Stimulated activated CD8-positive, alpha-beta memory T cell treated with anti-CD3 and anti-CD28 coated beads, Interleukin-15, amount 100 ng/mL, for 48 hours (primary cell): ENCODE measurements around the gene GJB4.
"Not testable (repeated sequence)": the region's sequence is repeated elsewhere in the genome, so short reads cannot be mapped to it uniquely, and the experiment has no call there.

Source experiments
- DNase-seq, 2 donors: peaks; one replicate each; pipeline ENCODE4 v3.0.0-alpha.2; 2020; ENCODE audit warnings: low read depth in 2 of 2

The GJB4 gene

GRCh38 chr1:34759503-34760357 lies at the start of gene GJB4:
Gene GJB4 (plus strand): TSS chr1:34759740. CDS start chr1:34761255, 1,515 bp downstream.
- no peak for DNase-seq

GRCh38 chr1:34710812-34711211 lies 48.7 kb upstream of the GJB4 start:
- DNase-seq, result no peak

GRCh38 chr1:34711485-34711884 lies 48.1 kb upstream of the GJB4 start:
- DNase-seq, result no peak

GRCh38 chr1:34712007-34712688 lies 47.4 kb upstream of the GJB4 start:
- no peak for DNase-seq

- DNase-seq, result no peak
These were observed 46.1 kb upstream of the GJB4 start for GRCh38 chr1:34713443-34713842.

- DNase-seq, result no peak
These were observed 45.2 kb upstream of the GJB4 start for GRCh38 chr1:34714386-34714785.

GRCh38 chr1:34715139-34715538 lies 44.4 kb upstream of the GJB4 start:
- DNase-seq, result no peak

GRCh38 chr1:34721241-34721640 lies 38.3 kb upstream of the GJB4 start:
- no peak for DNase-seq

GRCh38 chr1:34721646-34722355 lies 37.7 kb upstream of the GJB4 start:
- no peak for DNase-seq

- no peak for DNase-seq
These were observed 32.7 kb upstream of the GJB4 start for GRCh38 chr1:34726861-34727260.

- no peak for DNase-seq
These were observed 29.1 kb upstream of the GJB4 start for GRCh38 chr1:34730485-34730884.

GRCh38 chr1:34732831-34733230 lies 26.7 kb upstream of the GJB4 start:
- not testable (repeated sequence) for DNase-seq

- DNase-seq, result no peak
These were observed 22.8 kb upstream of the GJB4 start for GRCh38 chr1:34736692-34737091.

- DNase-seq, result not testable (repeated sequence)
These were observed 22.3 kb upstream of the GJB4 start for GRCh38 chr1:34737236-34737635.

- DNase-seq, result no peak
These were observed 19.9 kb upstream of the GJB4 start for GRCh38 chr1:34739613-34740012.

GRCh38 chr1:34740161-34740868 lies 19.2 kb upstream of the GJB4 start:
- DNase-seq, result no peak

GRCh38 chr1:34742667-34743270 lies 16.8 kb upstream of the GJB4 start:
- DNase-seq, result peak; percentile 60 to 73

- DNase-seq, result no peak
These were observed 15.8 kb upstream of the GJB4 start for GRCh38 chr1:34743775-34744174.

- DNase-seq, result no peak
These were observed 14.7 kb upstream of the GJB4 start for GRCh38 chr1:34744851-34745250.

GRCh38 chr1:34745666-34746065 lies 13.9 kb upstream of the GJB4 start:
- DNase-seq, result no peak

GRCh38 chr1:34746101-34746500 lies 13.4 kb upstream of the GJB4 start:
- DNase-seq, result no peak
